Adrenal gland (tissue), 5 donors: ENCODE results near the gene ARID5B.

Experiments
- CTCF ChIP-seq, 6 experiments: fragments of 450-650 bp in 4 of 6; fragments of 200-600 bp in 2 of 6; sonication (generic) in 1 of 6; IDR thresholded peaks; 1 replicate in 5 of 6; 2 replicates in 1 of 6; pipeline versions ENCODE4 v1.5.1 to v1.8.0; 2016 to 2021; ENCODE audit warnings: antibody characterized with exemption in 6 of 6, mild to moderate bottlenecking in 2 of 6, moderate library complexity in 1 of 6
- POLR2A ChIP-seq, 2 donors: fragments of 450-650 bp; IDR thresholded peaks; one replicate each; pipeline ENCODE4 v1.6.1; 2017; ENCODE audit warnings: antibody characterized with exemption in 2 of 2, mild to moderate bottlenecking in 2 of 2, moderate library complexity in 1 of 2
- donor health status: DM: no; HTN: no; CAD: no.

GRCh38 chr10:61900829-61901792, at the start of gene ARID5B:
- TF ChIP-seq POLR2A (IDR thresholded peaks at IDR 0.05) = no peak
- no peak for TF ChIP-seq CTCF (IDR thresholded peaks at IDR 0.05)
